ENCODE measurements around the gene RNASEH1. TPM values are rescaled to one million over a fixed set of nuclear protein-coding genes. Genes with fewer than 3 reads are reported as not detected.

RNASEH1 gene
- total and polyA plus RNA-seq, 10 of the 15 experiments (the other 5 are each of a cell fraction or from before 2014, with no cell fraction given): 18.2 to 68.5 (median 28.2) TPM

GRCh38 chr2:3598912-3599854 is 41.0 kb upstream of the RNASEH1 start (continued):
- TF ChIP-seq BHLHE40 (IDR thresholded peaks at IDR 0.05; ENCODE audit: borderline replicate concordance in 1 of 2, low read depth in 2 of 2, low read length in 1 of 2) (no peak), RAD51 (IDR thresholded peaks at IDR 0.05) (no peak), ZNF687 (IDR thresholded peaks at IDR 0.05) (no peak), TAF1 (IDR thresholded peaks at IDR 0.05; ENCODE audit: borderline replicate concordance, low read depth, low read length) (no peak), ATF2 (IDR thresholded peaks at IDR 0.05; ENCODE audit: low read length) (no peak)
